T-cell (primary cell): ENCODE measurements around the gene PSMD14. TPM values are rescaled to one million over a fixed set of nuclear protein-coding genes. Genes with fewer than 3 reads are reported as not detected.

Experiments
- ATAC-seq, 4 experiments: fragments of 200-7000 bp in 3 of 4; fragments of 150-1000 bp in 1 of 4; cut with Tn5 transposase; replicated peaks in 1 of 4; 1 replicate in 3 of 4; 2 replicates in 1 of 4; pipeline ENCODE4 v1.10.0; 2021; ENCODE audit warnings: moderate library complexity in 3 of 4, mild to moderate bottlenecking in 2 of 4, moderate number of reproducible peaks in 1 of 4
- CTCF ChIA-PET, 2 donors: fragments of 300-600 bp; sonication (Branson Sonifier 250); formaldehyde crosslinking; loops; one replicate each; lab custom pipeline; 2022; ENCODE audit warnings: antibody characterized with exemption in 2 of 2; lab: Charles Lee
- POLR2A ChIA-PET, 2 donors: fragments of 300-600 bp; sonication (Branson Sonifier 250); formaldehyde crosslinking; loops; one replicate each; lab custom pipeline; 2022; ENCODE audit warnings: antibody characterized with exemption in 2 of 2; lab: Charles Lee
- DNase-seq, 35 experiments: peaks; one replicate each; pipeline versions ENCODE4 v3.0.0 to v3.0.0-alpha.2; 2013 to 2023
- H3K27ac ChIP-seq: one replicate; pipeline ENCODE4 v1.5.1; 2013; ENCODE audit warnings: low read length
- H3K27me3 ChIP-seq, 2 experiments: replicated peaks in 1 of 2; 1 replicate in 1 of 2; 2 replicates in 1 of 2; pipeline versions ENCODE4 v1.6.1 to v1.7.0; 2013; ENCODE audit warnings: low read length in 1 of 2, mixed read lengths in 1 of 2; ENCODE audit not compliant: control insufficient read depth in 2 of 2, insufficient read depth in 2 of 2; ENCODE audit errors: extremely low read depth in 1 of 2
- H3K36me3 ChIP-seq, 2 donors: 1 replicate in 1 of 2; 2 replicates in 1 of 2; pipeline versions ENCODE4 v1.6.1 to v1.7.0; 2013; ENCODE audit warnings: low read length in 1 of 2; ENCODE audit not compliant: control insufficient read depth in 2 of 2, insufficient read depth in 1 of 2; ENCODE audit errors: extremely low read depth in 1 of 2
- H3K4me1 ChIP-seq, 2 experiments: 1 replicate in 1 of 2; 2 replicates in 1 of 2; pipeline versions ENCODE4 v1.6.1 to v1.7.0; 2013; ENCODE audit warnings: low read length in 2 of 2, mixed read lengths in 1 of 2; ENCODE audit not compliant: insufficient read depth in 2 of 2, control insufficient read depth in 1 of 2; ENCODE audit errors: extremely low read depth in 1 of 2
- H3K4me3 ChIP-seq, 2 donors: 1 replicate in 1 of 2; 2 replicates in 1 of 2; pipeline versions ENCODE4 v1.5.1 to v1.7.0; 2013; ENCODE audit warnings: mild to moderate bottlenecking in 2 of 2, low read length in 1 of 2, moderate library complexity in 1 of 2; ENCODE audit not compliant: control insufficient read depth in 1 of 2; ENCODE audit errors: extremely low read depth in 1 of 2
- H3K9me3 ChIP-seq: 2 replicates; pipeline ENCODE4 v1.7.0; 2013
- H3K27ac Mint-ChIP-seq, 2 donors: one replicate each; pipeline ENCODE4 v1.8.0; 2020 to 2021; ENCODE audit warnings: mild to moderate bottlenecking in 2 of 2, mixed read lengths in 2 of 2
- H3K27me3 Mint-ChIP-seq, 2 donors: one replicate each; pipeline ENCODE4 v1.8.0; 2021 to 2022; ENCODE audit warnings: mixed read lengths in 2 of 2
- H3K36me3 Mint-ChIP-seq: one replicate; pipeline ENCODE4 v1.8.0; 2021; ENCODE audit warnings: mixed read lengths
- H3K4me1 Mint-ChIP-seq, 3 donors: one replicate each; pipeline ENCODE4 v1.8.0; 2020 to 2022; ENCODE audit warnings: mixed read lengths in 3 of 3, mild to moderate bottlenecking in 1 of 3
- H3K4me3 Mint-ChIP-seq, 3 donors: one replicate each; pipeline ENCODE4 v1.8.0; 2020 to 2022; ENCODE audit warnings: mild to moderate bottlenecking in 3 of 3, mixed read lengths in 3 of 3, moderate library complexity in 3 of 3
- H3K9me3 Mint-ChIP-seq, 3 donors: one replicate each; pipeline ENCODE4 v1.8.0; 2020 to 2022; ENCODE audit warnings: mixed read lengths in 3 of 3
- WGBS: methylation state at CpG from one replicate; pipeline ENCODE4 v1.1.5; 2013; ENCODE audit warnings: missing lambda C conversion rate; ENCODE audit not compliant: insufficient coverage; 5-methylcytosine and 5-hydroxymethylcytosine counted together
- total RNA-seq, 35 experiments: library from RNA in 6 of 35; stranded (reverse) in 6 of 35; fragments of 120-200 nt in 1 of 35; gene quantifications; one replicate each; pipeline versions ENCODE4 v1.2.1 to v1.2.4 and lab custom pipeline; 2013 to 2026

Gene PSMD14
- total RNA-seq, 5 donors from 2014 or later (not counting 1 experiment from before 2014, with no cell fraction given) = 18.7 to 24.9 (median 21.2) TPM

GRCh38 chr2:161416708-161417437 is 108.6 kb downstream of the PSMD14 start:
- 13% methylated on average over 40 of the region's 41 CpGs for WGBS
- Histone ChIP-seq H3K27ac (no peak overlapping the region), H3K4me3 (no peak overlapping the region), H3K4me1 (peaks cover 5 to 43% of the 10 kb centered on the region in 2 experiments), H3K9me3 (no peaks in the 10 kb centered on the region), H3K36me3 (no peaks in the 10 kb centered on the region), H3K27me3 (peaks cover 23 to 62% of the 10 kb centered on the region in 2 experiments)
- peaks cover 72 to 74% of the 10 kb centered on the region in 2 donors for H3K27me3 Mint-ChIP-seq
- peak overlapping the region in 1 of 2 donors; percentile 18 for H3K27ac Mint-ChIP-seq
- ChIA-PET POLR2A (no interaction called here), CTCF (interaction anchor here in 1 of 2 donors (1.2 kb wide), 1 partner anchor 10 kb away, joined by 3 read pairs; no protein-coding TSS in a partner anchor)
- H3K9me3 Mint-ChIP-seq = no peaks in the 10 kb centered on the region
- H3K36me3 Mint-ChIP-seq = no peaks in the 10 kb centered on the region
- H3K4me3 Mint-ChIP-seq = peak overlapping the region in 2 of 3 donors; percentile 58 to 85
- DNase-seq = peak in 1 of 35 experiments; percentile 9
- H3K4me1 Mint-ChIP-seq = peaks cover 46 to 48% (median 48%) of the 10 kb centered on the region in 3 donors
- ATAC-seq = peak in 3 of 4 experiments; percentile 17 to 22 (median 19)

GRCh38 chr2:161417438-161418274 is 109.4 kb downstream of the PSMD14 start:
- Mint-ChIP-seq H3K4me3 (peak overlapping the region in 1 of 3 donors; percentile 85), H3K4me1 (peaks cover 49 to 52% (median 51%) of the 10 kb centered on the region in 3 donors), H3K36me3 (no peaks in the 10 kb centered on the region), H3K27ac (no peak overlapping the region), H3K9me3 (no peaks in the 10 kb centered on the region), H3K27me3 (peaks cover 80 to 81% of the 10 kb centered on the region in 2 donors)
- 28% methylated on average over 8 of the region's 21 CpGs for WGBS
- Histone ChIP-seq H3K27ac (no peak overlapping the region), H3K9me3 (no peaks in the 10 kb centered on the region), H3K36me3 (no peaks in the 10 kb centered on the region), H3K4me1 (peaks cover 5 to 43% of the 10 kb centered on the region in 2 experiments), H3K27me3 (peaks cover 31 to 66% of the 10 kb centered on the region in 2 experiments), H3K4me3 (no peak overlapping the region)
- DNase-seq (no peak), ATAC-seq (no peak)
- ChIA-PET CTCF (interaction anchor here in 1 of 2 donors (0.7 kb wide), 2 partner anchors 1094 to 1946 kb away, joined by 3 to 5 read pairs; no protein-coding TSS in a partner anchor), POLR2A (no interaction called here)

- H3K9me3 Mint-ChIP-seq = no peaks in the 10 kb centered on the region
- ChIA-PET CTCF (interaction anchor here in 1 of 2 donors (0.7 kb wide), 2 partner anchors 1095 to 1946 kb away, joined by 3 to 5 read pairs; no protein-coding TSS in a partner anchor), POLR2A (no interaction called here)
- H3K27ac Mint-ChIP-seq = no peak overlapping the region
- Histone ChIP-seq H3K4me3 (no peak overlapping the region), H3K36me3 (no peaks in the 10 kb centered on the region), H3K9me3 (no peaks in the 10 kb centered on the region), H3K27me3 (peaks cover 35 to 73% of the 10 kb centered on the region in 2 experiments), H3K27ac (no peak overlapping the region), H3K4me1 (peaks cover 5 to 46% of the 10 kb centered on the region in 2 experiments)
- WGBS = 1% methylated on average over 7 of the region's 15 CpGs
- ATAC-seq (no peak), DNase-seq (no peak)
- no peaks in the 10 kb centered on the region for H3K36me3 Mint-ChIP-seq
- peaks cover 86 to 87% of the 10 kb centered on the region in 2 donors for H3K27me3 Mint-ChIP-seq
- peaks cover 52 to 57% (median 54%) of the 10 kb centered on the region in 3 donors for H3K4me1 Mint-ChIP-seq
- no peak overlapping the region for H3K4me3 Mint-ChIP-seq
Measured at GRCh38 chr2:161418275-161418714, 110.1 kb downstream of the PSMD14 start.

- H3K4me3 ChIP-seq = no peak overlapping the region
- H3K27me3 Mint-ChIP-seq = peaks cover 81 to 83% of the 10 kb centered on the region in 2 donors
- H3K27ac ChIP-seq = no peak overlapping the region
- no peaks in the 10 kb centered on the region for H3K36me3 Mint-ChIP-seq
- ChIA-PET POLR2A (no interaction called here), CTCF (interaction anchor here in 1 of 2 donors (0.7 kb wide), 2 partner anchors 1096 to 1947 kb away, joined by 3 to 5 read pairs; no protein-coding TSS in a partner anchor)
- H3K4me3 Mint-ChIP-seq = peak overlapping the region in 1 of 3 donors; percentile 35
- 6% methylated on average over 35 of the region's 49 CpGs for WGBS
- H3K36me3 ChIP-seq = no peaks in the 10 kb centered on the region
- H3K4me1 ChIP-seq = peaks cover 7 to 50% of the 10 kb centered on the region in 2 experiments
- peak overlapping the region in 1 of 2 donors; percentile 58 for H3K27ac Mint-ChIP-seq
- H3K9me3 Mint-ChIP-seq = no peaks in the 10 kb centered on the region
- no peaks in the 10 kb centered on the region for H3K9me3 ChIP-seq
- ATAC-seq = no peak
- peak in 1 of 35 experiments; percentile 6 for DNase-seq
- peaks cover 35 to 73% of the 10 kb centered on the region in 2 experiments for H3K27me3 ChIP-seq
- H3K4me1 Mint-ChIP-seq = peaks cover 51 to 55% (median 55%) of the 10 kb centered on the region in 3 donors
Measured at GRCh38 chr2:161418715-161419637, 110.8 kb downstream of the PSMD14 start.

- CTCF ChIA-PET = no interaction called here
Measured at GRCh38 chr2:161419638-161420190, 111.5 kb downstream of the PSMD14 start.

More at GRCh38 chr2:161419638-161420190, 111.5 kb downstream of the PSMD14 start:
- WGBS = no CpG with 5 or more reads among the region's 3 CpGs
- Mint-ChIP-seq H3K4me3 (no peak overlapping the region), H3K27ac (no peak overlapping the region), H3K27me3 (peaks cover 88 to 89% of the 10 kb centered on the region in 2 donors), H3K9me3 (no peaks in the 10 kb centered on the region), H3K4me1 (peaks cover 54 to 62% (median 62%) of the 10 kb centered on the region in 3 donors), H3K36me3 (no peaks in the 10 kb centered on the region)
- H3K36me3 ChIP-seq = no peaks in the 10 kb centered on the region
- H3K27ac ChIP-seq = no peak overlapping the region
- H3K4me3 ChIP-seq = no peak overlapping the region
- no peaks in the 10 kb centered on the region for H3K9me3 ChIP-seq
- ATAC-seq (no peak), DNase-seq (no peak)
- peaks cover 38 to 72% of the 10 kb centered on the region in 2 experiments for H3K27me3 ChIP-seq
- H3K4me1 ChIP-seq = peaks cover 12 to 48% of the 10 kb centered on the region in 2 experiments
- POLR2A ChIA-PET = no interaction called here
